Body of pancreas (tissue), 4 donors: ENCODE measurements around the gene SNAPC2. TPM values are rescaled to one million over a fixed set of nuclear protein-coding genes. Genes with fewer than 3 reads are reported as not detected.
A peak's percentile ranks its signal among the peaks of the same experiment; 100 is the strongest.

Source experiments
- ATAC-seq: fragments of 150-250 bp; one replicate; pipeline ENCODE4 v1.9.1; 2016
- DNase-seq, 4 donors: peaks; one replicate each; pipeline ENCODE4 v3.0.0-alpha.2; 2019
- H3K27ac ChIP-seq, 4 donors: fragments of 200-600 bp; sonication (generic); 1 replicate in 3 of 4; 2 replicates in 1 of 4; pipeline versions ENCODE4 v1.5.1 to v1.6.1; 2016 to 2019; ENCODE audit warnings: mild to moderate bottlenecking in 1 of 4, mixed read lengths in 1 of 4, moderate library complexity in 1 of 4
- H3K27me3 ChIP-seq, 2 donors: fragments of 200-600 bp; sonication (generic); one replicate each; pipeline ENCODE4 v1.6.0; 2016; ENCODE audit warnings: mild to moderate bottlenecking in 1 of 2
- H3K36me3 ChIP-seq, 2 donors: fragments of 200-600 bp; sonication (generic); replicated peaks in 1 of 2; 2 replicates each; pipeline ENCODE4 v1.5.1; 2016; ENCODE audit warnings: low read depth in 2 of 2; ENCODE audit not compliant: insufficient read depth in 1 of 2
- H3K4me1 ChIP-seq: fragments of 200-600 bp; sonication (generic); one replicate; pipeline ENCODE4 v1.6.0; 2016
- H3K4me3 ChIP-seq, 2 donors: fragments of 200-600 bp; sonication (generic); 1 replicate in 1 of 2; 2 replicates in 1 of 2; pipeline ENCODE4 v1.5.1; 2016 to 2019
- H3K9me3 ChIP-seq, 3 donors: fragments of 200-600 bp; sonication (generic); 1 replicate in 2 of 3; 2 replicates in 1 of 3; pipeline ENCODE4 v1.5.1; 2016
- CTCF ChIP-seq, 7 experiments: fragments of 450-650 bp in 4 of 7; fragments of 200-600 bp in 3 of 7; sonication (generic) in 3 of 7; IDR thresholded peaks; one replicate each; pipeline ENCODE4 v1.5.1; 2016 to 2019; ENCODE audit warnings: antibody characterized with exemption in 7 of 7
- POLR2A ChIP-seq, 3 donors: fragments of 450-650 bp; IDR thresholded peaks; one replicate each; pipeline ENCODE4 v1.6.1; 2016; ENCODE audit warnings: antibody characterized with exemption in 3 of 3, mild to moderate bottlenecking in 2 of 3
- WGBS, 2 donors: methylation state at CpG; one replicate each; pipeline ENCODE4 v1.1.5; 2017; 5-methylcytosine and 5-hydroxymethylcytosine counted together
- intact Hi-C: fragments of 100-400 bp; cut with DNase I; formaldehyde crosslinking; loops from one replicate; pipeline ENCODE4 v1.15.1; 2023
- total RNA-seq, 2 donors: library from RNA; depleted of rRNA; stranded (reverse); fragments of >200 nt; gene quantifications; one replicate each; pipeline ENCODE4 v1.1.0, GENCODE V29; 2016

The SNAPC2 gene
- total RNA-seq, 2 donors from 2014 or later = 6.3 to 9.1 TPM

DNA sequence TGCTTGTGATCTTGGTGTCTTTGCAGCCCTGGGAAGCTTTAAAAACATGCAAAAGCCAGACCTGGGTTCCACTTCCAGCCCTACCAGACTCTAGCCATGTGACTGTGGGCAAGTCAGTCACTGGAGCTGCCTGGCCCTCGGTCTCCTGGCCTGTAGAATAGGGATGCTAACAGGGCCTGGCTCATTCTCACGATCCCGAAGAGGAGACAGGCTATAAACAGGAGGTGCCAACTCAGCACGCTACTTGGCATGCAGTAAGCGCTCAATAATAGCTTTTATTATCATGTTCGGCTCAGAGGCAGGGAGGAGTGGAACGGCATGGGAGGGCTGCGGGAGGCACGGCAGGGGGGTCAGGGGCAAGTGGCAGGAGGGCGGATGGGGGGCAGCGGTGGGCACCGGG, 4.1 kb downstream of the SNAPC2 start:
- intact Hi-C loops = no loop called here
- WGBS, 2 donors = 44 to 50% methylated on average over 7 to 11 of the region's 12 CpGs
- H3K27me3 ChIP-seq = no peaks in the 10 kb centered on the region
- no peak for ATAC-seq
- H3K27ac ChIP-seq = no peak overlapping the region
- DNase-seq = no peak
- H3K4me3 ChIP-seq = no peak overlapping the region
- H3K9me3 ChIP-seq = no peaks in the 10 kb centered on the region
- H3K4me1 ChIP-seq = peaks cover 51% of the 10 kb centered on the region
- no peak for TF ChIP-seq CTCF (IDR thresholded peaks at IDR 0.05)
- no peak for TF ChIP-seq POLR2A (IDR thresholded peaks at IDR 0.05)
- no peaks in the 10 kb centered on the region for H3K36me3 ChIP-seq

GRCh38 chr19:7924651-7925170, 4.6 kb downstream of the SNAPC2 start:
- no peak overlapping the region for H3K27ac ChIP-seq
- intact Hi-C loops = no loop called here
- TF ChIP-seq POLR2A (IDR thresholded peaks at IDR 0.05) (no peak), CTCF (IDR thresholded peaks at IDR 0.05) (no peak)
- no peak for DNase-seq
- no peaks in the 10 kb centered on the region for H3K36me3 ChIP-seq
- H3K4me1 ChIP-seq = peaks cover 46% of the 10 kb centered on the region
- no peaks in the 10 kb centered on the region for H3K27me3 ChIP-seq
- ATAC-seq = no peak
- no peak overlapping the region for H3K4me3 ChIP-seq
- 28 to 60% methylated on average over 1 to 33 of the region's 34 CpGs for WGBS, 2 donors
- H3K9me3 ChIP-seq = no peaks in the 10 kb centered on the region

DNA sequence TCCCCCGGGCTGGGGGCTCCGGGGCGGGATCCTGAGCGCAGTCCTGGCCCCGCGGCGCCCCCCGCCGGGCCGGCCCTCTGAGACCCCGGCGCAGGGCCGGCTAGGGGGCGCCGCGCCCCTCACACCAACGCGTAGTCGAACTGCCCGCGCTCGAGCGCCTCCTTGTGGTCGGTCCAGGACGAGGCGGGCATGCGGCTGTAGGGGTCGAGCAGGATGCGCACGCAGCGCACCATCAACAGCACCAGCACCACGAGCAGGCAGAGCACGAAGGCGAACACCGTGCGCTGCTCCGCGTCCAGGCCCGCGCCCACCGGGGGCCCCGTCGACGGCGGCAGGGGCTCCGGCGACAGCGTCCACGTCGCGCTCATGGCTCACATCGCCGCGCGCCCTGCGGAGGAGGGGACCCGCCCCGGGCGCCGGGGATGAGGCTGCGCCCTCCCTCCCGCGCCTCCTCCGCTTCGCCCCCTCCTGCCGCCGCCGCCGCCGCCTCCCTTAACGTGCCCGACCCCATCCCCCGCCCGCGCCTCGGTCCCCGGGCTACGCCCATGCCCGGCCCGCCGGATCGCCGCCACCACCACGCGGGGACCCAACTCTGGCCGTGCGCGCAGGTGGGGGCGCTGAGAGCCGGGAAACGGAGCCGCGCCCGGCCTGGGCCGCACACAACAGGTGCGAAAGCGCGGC, 5.2 kb downstream of the SNAPC2 start:
- ATAC-seq (no peak), DNase-seq (peak; percentile 61 to 72 (median 63))
- H3K4me3 ChIP-seq = peak overlapping the region in 1 of 2 donors; percentile 2
- 1% methylated on average over 82 of the region's 98 CpGs; no CpG with 5 or more reads in 1 of the 2 donors for WGBS, 2 donors
- no peaks in the 10 kb centered on the region for H3K36me3 ChIP-seq
- H3K9me3 ChIP-seq = no peaks in the 10 kb centered on the region
- intact Hi-C loops = no loop called here
- peaks cover 43% of the 10 kb centered on the region for H3K4me1 ChIP-seq
- TF ChIP-seq CTCF (IDR thresholded peaks at IDR 0.05) = peak; percentile 56 to 77 (median 63)
- no peak for TF ChIP-seq POLR2A (IDR thresholded peaks at IDR 0.05)
- H3K27me3 ChIP-seq = no peaks in the 10 kb centered on the region
- H3K27ac ChIP-seq = no peak overlapping the region

DNA sequence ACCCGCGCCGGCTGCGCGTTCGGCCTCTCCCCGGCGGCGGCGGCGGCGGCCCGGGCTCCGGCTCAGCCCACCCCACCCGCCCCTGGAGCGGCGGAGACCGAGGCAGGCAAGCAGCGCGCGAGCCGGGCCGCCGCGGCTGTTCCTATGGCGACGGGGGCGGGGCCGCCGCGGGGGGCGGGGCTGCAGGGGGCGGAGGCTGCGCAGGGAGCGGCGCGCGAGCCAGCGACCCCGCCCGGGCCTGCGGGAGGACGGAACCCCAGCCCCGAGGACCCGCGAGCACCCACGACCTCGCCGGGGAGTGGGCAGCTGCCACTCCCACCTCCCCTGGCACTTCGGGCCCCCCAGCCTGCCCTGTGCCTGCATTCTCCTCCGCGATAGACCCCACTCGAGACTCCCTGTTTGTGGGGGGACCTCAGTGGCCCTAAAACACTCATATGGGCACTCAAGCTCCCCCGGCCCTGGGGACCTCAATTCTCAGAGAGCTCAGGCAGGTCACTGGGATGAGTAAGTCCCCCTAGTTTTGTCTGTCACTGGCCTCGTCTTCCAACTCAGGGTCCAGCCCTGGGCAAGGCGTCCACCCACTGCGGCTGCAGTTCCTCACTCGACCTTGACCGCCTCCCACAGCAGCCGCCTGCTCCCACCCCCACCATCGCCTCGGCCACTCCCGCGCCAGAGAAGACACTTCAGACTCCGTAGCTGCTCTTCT, 6.0 kb downstream of the SNAPC2 start, which contains the start of gene CTXN1:
Gene CTXN1, minus strand, starts transcription at position 115 of the 706 bp plus-strand sequence. CDS start 597 bp downstream, outside the sequence.
- intact Hi-C loops = no loop called here
- 10 to 39% methylated on average over 12 to 51 of the region's 65 CpGs for WGBS, 2 donors
- H3K27ac ChIP-seq = no peak within 1 kb of the TSS
- ATAC-seq = peak; percentile 65
- peak in 1 of 7 experiments; percentile 6 for TF ChIP-seq CTCF (IDR thresholded peaks at IDR 0.05)
- TF ChIP-seq POLR2A (IDR thresholded peaks at IDR 0.05) = no peak
- peak; percentile 59 to 80 (median 72) for DNase-seq
- peaks cover 0 to under 1% of the 10 kb centered on the region in 2 donors for H3K36me3 ChIP-seq
- H3K9me3 ChIP-seq = no peaks in the 10 kb centered on the region
- H3K27me3 ChIP-seq = no peaks in the 10 kb centered on the region
- H3K4me1 ChIP-seq = peaks cover 39% of the 10 kb centered on the region
- peak within 1 kb of the TSS in 1 of 2 donors; percentile 2 for H3K4me3 ChIP-seq
